ENCODE data around the gene TNRC18.
"Not testable (repeated sequence)": the region's sequence is repeated elsewhere in the genome, so short reads cannot be mapped to it uniquely, and the experiment has no call there.

DNA sequence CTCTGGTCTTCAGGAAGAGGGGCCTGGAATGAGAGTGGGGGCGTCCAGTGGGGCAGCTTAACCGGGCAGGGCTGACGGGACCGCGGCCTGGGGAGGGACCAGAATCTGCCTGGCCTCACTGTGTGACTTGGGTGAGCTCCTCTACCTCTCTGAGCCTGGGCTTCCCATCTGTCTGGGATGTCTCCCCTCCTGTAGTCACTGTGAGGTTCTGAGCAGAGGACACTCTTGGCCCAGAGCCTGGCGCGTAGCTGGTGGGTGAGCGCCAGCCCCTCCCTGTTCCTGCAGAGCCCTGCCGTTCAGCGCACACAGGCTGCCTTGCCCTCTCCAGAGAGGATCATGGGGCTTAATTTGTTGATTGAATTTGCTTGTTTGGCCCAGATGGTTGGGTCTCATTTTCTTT is 148.1 kb downstream of the TNRC18 start:
- TF ChIP-seq, protein P1, sequence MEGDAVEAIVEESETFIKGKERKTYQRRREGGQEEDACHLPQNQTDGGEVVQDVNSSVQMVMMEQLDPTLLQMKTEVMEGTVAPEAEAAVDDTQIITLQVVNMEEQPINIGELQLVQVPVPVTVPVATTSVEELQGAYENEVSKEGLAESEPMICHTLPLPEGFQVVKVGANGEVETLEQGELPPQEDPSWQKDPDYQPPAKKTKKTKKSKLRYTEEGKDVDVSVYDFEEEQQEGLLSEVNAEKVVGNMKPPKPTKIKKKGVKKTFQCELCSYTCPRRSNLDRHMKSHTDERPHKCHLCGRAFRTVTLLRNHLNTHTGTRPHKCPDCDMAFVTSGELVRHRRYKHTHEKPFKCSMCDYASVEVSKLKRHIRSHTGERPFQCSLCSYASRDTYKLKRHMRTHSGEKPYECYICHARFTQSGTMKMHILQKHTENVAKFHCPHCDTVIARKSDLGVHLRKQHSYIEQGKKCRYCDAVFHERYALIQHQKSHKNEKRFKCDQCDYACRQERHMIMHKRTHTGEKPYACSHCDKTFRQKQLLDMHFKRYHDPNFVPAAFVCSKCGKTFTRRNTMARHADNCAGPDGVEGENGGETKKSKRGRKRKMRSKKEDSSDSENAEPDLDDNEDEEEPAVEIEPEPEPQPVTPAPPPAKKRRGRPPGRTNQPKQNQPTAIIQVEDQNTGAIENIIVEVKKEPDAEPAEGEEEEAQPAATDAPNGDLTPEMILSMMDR (IDR thresholded peaks at IDR 0.05; ENCODE audit: borderline replicate concordance, extremely low read depth, low read length, poor library complexity, severe bottlenecking) = not testable (repeated sequence)
- TF ChIP-seq EZH2 (IDR thresholded peaks at IDR 0.05; ENCODE audit: borderline replicate concordance, low read depth, low read length, severe bottlenecking) = not testable (repeated sequence)

Data from DND-41 (cell line).